ENCODE data around the gene ZC3H13.

Gene ZC3H13

DNA sequence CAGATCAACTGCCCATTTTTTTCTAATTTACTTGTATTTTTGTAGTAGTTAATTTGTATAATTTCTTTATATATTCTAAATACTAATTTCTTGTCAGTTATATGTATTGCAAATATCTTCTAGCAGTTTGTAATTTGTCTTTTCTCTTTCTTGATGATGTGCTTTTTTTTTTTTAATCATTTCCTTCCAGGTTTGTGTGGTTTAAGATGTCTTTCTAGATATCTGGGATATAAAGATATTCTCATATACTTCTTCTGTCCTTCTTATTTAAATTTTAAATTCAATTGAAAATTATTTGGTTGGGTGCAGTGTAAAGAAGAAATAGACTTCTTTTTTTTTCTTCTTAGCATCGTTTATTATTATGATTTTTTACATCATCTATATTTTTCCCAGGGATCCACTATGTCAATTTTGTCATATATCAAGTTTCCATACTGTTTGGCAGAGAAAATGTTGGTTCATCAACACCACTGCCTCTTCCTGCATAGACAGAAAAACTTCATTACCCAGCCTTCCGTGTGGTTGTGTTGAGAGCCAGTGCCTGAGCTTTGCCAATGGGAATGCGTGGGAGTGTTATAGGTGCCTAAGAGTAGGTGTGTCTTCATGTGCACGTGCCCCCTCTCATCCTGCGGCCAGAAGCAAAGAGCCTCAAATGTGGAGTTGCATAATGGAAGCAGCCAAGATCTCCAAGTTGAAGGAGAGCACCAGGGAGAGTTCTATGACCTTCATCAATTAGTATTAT lies 36.4 kb upstream of the ZC3H13 start:
- no peaks in the 10 kb centered on the region for H3K27me3 ChIP-seq (ENCODE audit: control insufficient read depth in 2 of 2, insufficient read depth in 2 of 2, low read length in 2 of 2)

GRCh38 chr13:46087481-46087880 lies 34.9 kb upstream of the ZC3H13 start:
- no peaks in the 10 kb centered on the region for H3K27me3 ChIP-seq (ENCODE audit: control insufficient read depth in 2 of 2, insufficient read depth in 2 of 2, low read length in 2 of 2)
- no peak overlapping the region for H3K9ac ChIP-seq (ENCODE audit: low read depth in 1 of 2, low read length in 2 of 2)
- no peaks in the 10 kb centered on the region for H3K9me3 ChIP-seq (ENCODE audit: control insufficient read depth in 2 of 2, low read length in 2 of 2)
- no peak overlapping the region for H3K4me3 ChIP-seq (ENCODE audit: low read length in 2 of 2)
- no peaks in the 10 kb centered on the region for H3K4me1 ChIP-seq (ENCODE audit: control insufficient read depth in 2 of 2, insufficient read depth in 2 of 2, low read length in 2 of 2)
- H3K36me3 ChIP-seq (ENCODE audit: control insufficient read depth in 2 of 2, insufficient read depth in 2 of 2, low read length in 2 of 2): no peaks in the 10 kb centered on the region
- H3K27ac ChIP-seq (ENCODE audit: low read depth in 2 of 2, low read length in 2 of 2): no peak overlapping the region

More for the DNA sequence above, 36.4 kb upstream of the ZC3H13 start:
- H3K9ac ChIP-seq (ENCODE audit: low read depth in 1 of 2, low read length in 2 of 2): no peak overlapping the region
- H3K4me3 ChIP-seq (ENCODE audit: low read length in 2 of 2): no peak overlapping the region
- H3K27ac ChIP-seq (ENCODE audit: low read depth in 2 of 2, low read length in 2 of 2): no peak overlapping the region
- no peaks in the 10 kb centered on the region for H3K36me3 ChIP-seq (ENCODE audit: control insufficient read depth in 2 of 2, insufficient read depth in 2 of 2, low read length in 2 of 2)
- no peaks in the 10 kb centered on the region for H3K9me3 ChIP-seq (ENCODE audit: control insufficient read depth in 2 of 2, low read length in 2 of 2)
- no peaks in the 10 kb centered on the region for H3K4me1 ChIP-seq (ENCODE audit: control insufficient read depth in 2 of 2, insufficient read depth in 2 of 2, low read length in 2 of 2)

GRCh38 chr13:46086985-46087384 lies 34.4 kb upstream of the ZC3H13 start:
- no peaks in the 10 kb centered on the region for H3K27me3 ChIP-seq (ENCODE audit: control insufficient read depth in 2 of 2, insufficient read depth in 2 of 2, low read length in 2 of 2)
- H3K4me1 ChIP-seq (ENCODE audit: control insufficient read depth in 2 of 2, insufficient read depth in 2 of 2, low read length in 2 of 2): no peaks in the 10 kb centered on the region
- no peaks in the 10 kb centered on the region for H3K36me3 ChIP-seq (ENCODE audit: control insufficient read depth in 2 of 2, insufficient read depth in 2 of 2, low read length in 2 of 2)

GRCh38 chr13:46086421-46086922 lies 33.9 kb upstream of the ZC3H13 start:
- Histone ChIP-seq H3K9ac (ENCODE audit: low read depth in 1 of 2, low read length in 2 of 2) (no peak overlapping the region), H3K27me3 (ENCODE audit: control insufficient read depth in 2 of 2, insufficient read depth in 2 of 2, low read length in 2 of 2) (no peaks in the 10 kb centered on the region), H3K4me1 (ENCODE audit: control insufficient read depth in 2 of 2, insufficient read depth in 2 of 2, low read length in 2 of 2) (no peaks in the 10 kb centered on the region), H3K9me3 (ENCODE audit: control insufficient read depth in 2 of 2, low read length in 2 of 2) (no peaks in the 10 kb centered on the region), H3K27ac (ENCODE audit: low read depth in 2 of 2, low read length in 2 of 2) (no peak overlapping the region), H3K36me3 (ENCODE audit: control insufficient read depth in 2 of 2, insufficient read depth in 2 of 2, low read length in 2 of 2) (no peaks in the 10 kb centered on the region), H3K4me3 (ENCODE audit: low read length in 2 of 2) (no peak overlapping the region)

More at GRCh38 chr13:46086985-46087384, 34.4 kb upstream of the ZC3H13 start:
- H3K4me3 ChIP-seq (ENCODE audit: low read length in 2 of 2): no peak overlapping the region
- H3K9ac ChIP-seq (ENCODE audit: low read depth in 1 of 2, low read length in 2 of 2): no peak overlapping the region
- H3K9me3 ChIP-seq (ENCODE audit: control insufficient read depth in 2 of 2, low read length in 2 of 2): no peaks in the 10 kb centered on the region
- H3K27ac ChIP-seq (ENCODE audit: low read depth in 2 of 2, low read length in 2 of 2): no peak overlapping the region

DNA sequence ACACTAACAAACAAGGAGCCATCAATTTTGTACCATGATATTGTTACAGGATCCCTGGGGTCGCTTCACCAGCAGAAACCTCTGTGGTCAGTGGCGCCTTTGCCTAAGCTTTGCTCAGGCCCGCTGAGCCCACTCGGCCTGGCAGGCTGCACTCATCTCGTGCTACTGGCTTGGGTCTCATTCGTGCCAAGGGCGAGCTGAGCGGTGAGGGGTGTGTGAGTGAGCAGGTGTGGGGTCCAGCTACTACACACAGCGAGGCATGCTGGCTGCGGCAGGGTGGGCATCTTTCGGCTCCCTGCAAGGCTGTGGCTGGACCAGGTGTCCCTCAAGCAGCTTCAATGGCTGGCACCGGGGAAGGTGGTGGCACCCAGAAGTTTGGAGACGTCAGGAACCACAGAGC lies 33.2 kb upstream of the ZC3H13 start:
- no peak overlapping the region for H3K4me3 ChIP-seq (ENCODE audit: low read length in 2 of 2)
- H3K27ac ChIP-seq (ENCODE audit: low read depth in 2 of 2, low read length in 2 of 2): no peak overlapping the region
- H3K9me3 ChIP-seq (ENCODE audit: control insufficient read depth in 2 of 2, low read length in 2 of 2): no peaks in the 10 kb centered on the region
- H3K27me3 ChIP-seq (ENCODE audit: control insufficient read depth in 2 of 2, insufficient read depth in 2 of 2, low read length in 2 of 2): no peaks in the 10 kb centered on the region
- no peaks in the 10 kb centered on the region for H3K36me3 ChIP-seq (ENCODE audit: control insufficient read depth in 2 of 2, insufficient read depth in 2 of 2, low read length in 2 of 2)
- no peak overlapping the region for H3K9ac ChIP-seq (ENCODE audit: low read depth in 1 of 2, low read length in 2 of 2)
- H3K4me1 ChIP-seq (ENCODE audit: control insufficient read depth in 2 of 2, insufficient read depth in 2 of 2, low read length in 2 of 2): no peaks in the 10 kb centered on the region

DNA sequence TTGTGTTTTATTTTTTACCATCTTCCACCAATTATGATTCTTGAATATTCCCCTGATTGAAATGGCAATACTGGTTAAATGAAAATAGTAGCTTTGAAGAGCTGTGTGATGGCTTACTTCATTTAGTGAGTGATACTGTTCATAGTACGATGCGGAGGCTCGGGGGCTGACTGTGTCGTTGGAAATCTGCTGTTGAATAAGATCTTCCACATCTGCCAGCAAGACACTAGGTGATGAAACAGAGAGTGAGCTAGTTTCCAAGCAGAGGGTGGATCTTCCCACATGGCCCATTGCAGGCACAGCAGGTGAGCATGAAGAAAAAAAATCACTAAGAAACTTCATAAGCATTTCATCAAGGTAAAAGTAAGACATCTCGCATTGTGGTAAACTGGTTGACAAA lies 29.8 kb upstream of the ZC3H13 start:
- H3K36me3 ChIP-seq (ENCODE audit: control insufficient read depth in 2 of 2, insufficient read depth in 2 of 2, low read length in 2 of 2): no peaks in the 10 kb centered on the region
- H3K9ac ChIP-seq (ENCODE audit: low read depth in 1 of 2, low read length in 2 of 2): no peak overlapping the region
- H3K27ac ChIP-seq (ENCODE audit: low read depth in 2 of 2, low read length in 2 of 2): no peak overlapping the region
- H3K4me3 ChIP-seq (ENCODE audit: low read length in 2 of 2): no peak overlapping the region
- H3K4me1 ChIP-seq (ENCODE audit: control insufficient read depth in 2 of 2, insufficient read depth in 2 of 2, low read length in 2 of 2): no peaks in the 10 kb centered on the region
- no peaks in the 10 kb centered on the region for H3K9me3 ChIP-seq (ENCODE audit: control insufficient read depth in 2 of 2, low read length in 2 of 2)
- no peaks in the 10 kb centered on the region for H3K27me3 ChIP-seq (ENCODE audit: control insufficient read depth in 2 of 2, insufficient read depth in 2 of 2, low read length in 2 of 2)

- H3K9ac ChIP-seq (ENCODE audit: low read depth in 1 of 2, low read length in 2 of 2): no peak overlapping the region
- H3K36me3 ChIP-seq (ENCODE audit: control insufficient read depth in 2 of 2, insufficient read depth in 2 of 2, low read length in 2 of 2): no peaks in the 10 kb centered on the region
- H3K4me1 ChIP-seq (ENCODE audit: control insufficient read depth in 2 of 2, insufficient read depth in 2 of 2, low read length in 2 of 2): no peaks in the 10 kb centered on the region
- no peaks in the 10 kb centered on the region for H3K9me3 ChIP-seq (ENCODE audit: control insufficient read depth in 2 of 2, low read length in 2 of 2)
- no peak overlapping the region for H3K4me3 ChIP-seq (ENCODE audit: low read length in 2 of 2)
- no peak overlapping the region for H3K27ac ChIP-seq (ENCODE audit: low read depth in 2 of 2, low read length in 2 of 2)
- no peaks in the 10 kb centered on the region for H3K27me3 ChIP-seq (ENCODE audit: control insufficient read depth in 2 of 2, insufficient read depth in 2 of 2, low read length in 2 of 2)
Measured at GRCh38 chr13:46079770-46080169, 27.2 kb upstream of the ZC3H13 start.

GRCh38 chr13:46077265-46077664 lies 24.7 kb upstream of the ZC3H13 start:
- Histone ChIP-seq H3K36me3 (ENCODE audit: control insufficient read depth in 2 of 2, insufficient read depth in 2 of 2, low read length in 2 of 2) (no peaks in the 10 kb centered on the region), H3K4me1 (ENCODE audit: control insufficient read depth in 2 of 2, insufficient read depth in 2 of 2, low read length in 2 of 2) (no peaks in the 10 kb centered on the region), H3K27me3 (ENCODE audit: control insufficient read depth in 2 of 2, insufficient read depth in 2 of 2, low read length in 2 of 2) (no peaks in the 10 kb centered on the region), H3K4me3 (ENCODE audit: low read length in 2 of 2) (no peak overlapping the region), H3K9ac (ENCODE audit: low read depth in 1 of 2, low read length in 2 of 2) (no peak overlapping the region), H3K9me3 (ENCODE audit: control insufficient read depth in 2 of 2, low read length in 2 of 2) (no peaks in the 10 kb centered on the region), H3K27ac (ENCODE audit: low read depth in 2 of 2, low read length in 2 of 2) (no peak overlapping the region)

- Histone ChIP-seq H3K27ac (ENCODE audit: low read depth in 2 of 2, low read length in 2 of 2) (no peak overlapping the region), H3K27me3 (ENCODE audit: control insufficient read depth in 2 of 2, insufficient read depth in 2 of 2, low read length in 2 of 2) (no peaks in the 10 kb centered on the region), H3K36me3 (ENCODE audit: control insufficient read depth in 2 of 2, insufficient read depth in 2 of 2, low read length in 2 of 2) (no peaks in the 10 kb centered on the region)
Measured at GRCh38 chr13:46076827-46077226, 24.3 kb upstream of the ZC3H13 start.

DNA sequence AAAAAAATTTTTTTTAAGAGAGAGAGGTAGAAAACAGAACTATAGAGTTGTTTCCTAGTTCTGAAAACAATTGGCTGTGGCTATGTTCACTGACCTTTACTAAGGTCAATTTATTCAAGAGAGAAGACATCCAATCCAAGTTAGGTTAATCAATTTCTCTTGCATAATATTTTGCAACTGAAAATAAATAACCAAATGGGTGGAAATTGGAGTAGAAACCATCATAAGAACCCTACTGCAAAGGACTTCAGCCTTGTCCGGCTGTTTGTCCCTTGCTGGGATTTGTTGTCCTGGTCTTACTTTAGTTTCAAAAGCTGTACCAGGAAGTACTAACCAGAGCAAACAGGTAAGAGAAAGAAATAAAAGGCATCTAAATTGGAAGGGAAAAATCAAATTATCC lies 23.3 kb upstream of the ZC3H13 start:
- no peak overlapping the region for H3K4me3 ChIP-seq (ENCODE audit: low read length in 2 of 2)
- H3K4me1 ChIP-seq (ENCODE audit: control insufficient read depth in 2 of 2, insufficient read depth in 2 of 2, low read length in 2 of 2): no peaks in the 10 kb centered on the region
- H3K27ac ChIP-seq (ENCODE audit: low read depth in 2 of 2, low read length in 2 of 2): no peak overlapping the region
- no peaks in the 10 kb centered on the region for H3K9me3 ChIP-seq (ENCODE audit: control insufficient read depth in 2 of 2, low read length in 2 of 2)
- no peaks in the 10 kb centered on the region for H3K27me3 ChIP-seq (ENCODE audit: control insufficient read depth in 2 of 2, insufficient read depth in 2 of 2, low read length in 2 of 2)
- H3K36me3 ChIP-seq (ENCODE audit: control insufficient read depth in 2 of 2, insufficient read depth in 2 of 2, low read length in 2 of 2): no peaks in the 10 kb centered on the region
- H3K9ac ChIP-seq (ENCODE audit: low read depth in 1 of 2, low read length in 2 of 2): no peak overlapping the region

More at GRCh38 chr13:46076827-46077226, 24.3 kb upstream of the ZC3H13 start:
- H3K4me3 ChIP-seq (ENCODE audit: low read length in 2 of 2): no peak overlapping the region
- H3K4me1 ChIP-seq (ENCODE audit: control insufficient read depth in 2 of 2, insufficient read depth in 2 of 2, low read length in 2 of 2): no peaks in the 10 kb centered on the region
- H3K9me3 ChIP-seq (ENCODE audit: control insufficient read depth in 2 of 2, low read length in 2 of 2): no peaks in the 10 kb centered on the region
- no peak overlapping the region for H3K9ac ChIP-seq (ENCODE audit: low read depth in 1 of 2, low read length in 2 of 2)

Data from mucosa of rectum (tissue), 2 donors.